Esophagus squamous epithelium (tissue), 4 donors: ENCODE results near the gene CSNK1E.

Experiments used
- POLR2A ChIP-seq, 4 donors: fragments of 450-650 bp; IDR thresholded peaks; one replicate each; pipeline ENCODE4 v1.6.1; 2017; ENCODE audit warnings: antibody characterized with exemption in 4 of 4, mild to moderate bottlenecking in 4 of 4, moderate library complexity in 3 of 4
- TF ChIP-seq, protein P1 (sequence below), 6 experiments: fragments of 450-650 bp in 4 of 6; fragments of 200-600 bp in 2 of 6; sonication (generic) in 2 of 6; IDR thresholded peaks; one replicate each; pipeline ENCODE4 v1.5.1; 2016 to 2019; ENCODE audit warnings: antibody characterized with exemption in 6 of 6, mild to moderate bottlenecking in 4 of 6, moderate library complexity in 4 of 6

DNA sequence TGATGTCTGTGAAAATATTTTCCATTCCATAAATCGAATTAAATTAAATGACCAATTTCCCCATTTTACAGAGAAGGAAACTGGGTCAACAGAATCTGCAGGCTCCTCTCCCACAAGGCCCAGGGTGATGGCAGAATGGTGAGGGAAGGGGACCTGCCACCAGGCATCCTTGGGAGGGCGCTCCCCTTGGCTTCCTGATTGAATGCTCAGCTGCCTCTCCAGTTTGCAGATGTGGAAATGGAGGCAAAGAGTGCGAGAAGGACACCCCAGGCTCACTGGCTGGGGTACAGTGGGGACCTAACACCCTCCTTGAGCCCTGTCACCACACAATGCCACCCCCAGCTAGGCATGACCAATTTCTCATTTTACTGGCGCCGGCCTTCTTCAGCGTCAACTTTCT lies 28.5 kb upstream of the CSNK1E start:
- TF ChIP-seq POLR2A (IDR thresholded peaks at IDR 0.05): no peak
- TF ChIP-seq, protein P1, sequence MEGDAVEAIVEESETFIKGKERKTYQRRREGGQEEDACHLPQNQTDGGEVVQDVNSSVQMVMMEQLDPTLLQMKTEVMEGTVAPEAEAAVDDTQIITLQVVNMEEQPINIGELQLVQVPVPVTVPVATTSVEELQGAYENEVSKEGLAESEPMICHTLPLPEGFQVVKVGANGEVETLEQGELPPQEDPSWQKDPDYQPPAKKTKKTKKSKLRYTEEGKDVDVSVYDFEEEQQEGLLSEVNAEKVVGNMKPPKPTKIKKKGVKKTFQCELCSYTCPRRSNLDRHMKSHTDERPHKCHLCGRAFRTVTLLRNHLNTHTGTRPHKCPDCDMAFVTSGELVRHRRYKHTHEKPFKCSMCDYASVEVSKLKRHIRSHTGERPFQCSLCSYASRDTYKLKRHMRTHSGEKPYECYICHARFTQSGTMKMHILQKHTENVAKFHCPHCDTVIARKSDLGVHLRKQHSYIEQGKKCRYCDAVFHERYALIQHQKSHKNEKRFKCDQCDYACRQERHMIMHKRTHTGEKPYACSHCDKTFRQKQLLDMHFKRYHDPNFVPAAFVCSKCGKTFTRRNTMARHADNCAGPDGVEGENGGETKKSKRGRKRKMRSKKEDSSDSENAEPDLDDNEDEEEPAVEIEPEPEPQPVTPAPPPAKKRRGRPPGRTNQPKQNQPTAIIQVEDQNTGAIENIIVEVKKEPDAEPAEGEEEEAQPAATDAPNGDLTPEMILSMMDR (IDR thresholded peaks at IDR 0.05): no peak
